Measurements from ENCODE around the gene C17orf107.
A peak's percentile ranks its signal among the peaks of the same experiment; 100 is the strongest.
"Not testable (repeated sequence)": the region's sequence is repeated elsewhere in the genome, so short reads cannot be mapped to it uniquely, and the experiment has no call there.

Gene C17orf107

GRCh38 chr17:4899341-4900230 is at the start of gene C17orf107:
C17orf107 (plus strand) TSS chr17:4899536; CDS start chr17:4899763, 227 bp downstream.
- DNase-seq (ENCODE audit: extremely low spot score, insufficient read length, low read depth) (peak; percentile 70), FAIRE-seq (peak; percentile 67)

- FAIRE-seq (no peak), DNase-seq (ENCODE audit: extremely low spot score, insufficient read length, low read depth) (no peak)
These were observed 49.1 kb upstream of the C17orf107 start for GRCh38 chr17:4850246-4850645.

GRCh38 chr17:4851084-4851483 is 48.3 kb upstream of the C17orf107 start:
- no peak for FAIRE-seq
- DNase-seq (ENCODE audit: extremely low spot score, insufficient read length, low read depth) = no peak

- DNase-seq (ENCODE audit: extremely low spot score, insufficient read length, low read depth) = no peak
These were observed 46.6 kb upstream of the C17orf107 start for GRCh38 chr17:4852567-4853207.

GRCh38 chr17:4853208-4853671 is 46.1 kb upstream of the C17orf107 start:
- DNase-seq (ENCODE audit: extremely low spot score, insufficient read length, low read depth) (no peak), FAIRE-seq (no peak)

More at GRCh38 chr17:4852567-4853207, 46.6 kb upstream of the C17orf107 start:
- FAIRE-seq = no peak

GRCh38 chr17:4854111-4854681 is 45.1 kb upstream of the C17orf107 start:
- FAIRE-seq (no peak), DNase-seq (ENCODE audit: extremely low spot score, insufficient read length, low read depth) (no peak)

GRCh38 chr17:4856271-4856936 is 42.9 kb upstream of the C17orf107 start:
- FAIRE-seq (no peak), DNase-seq (ENCODE audit: extremely low spot score, insufficient read length, low read depth) (no peak)

- DNase-seq (ENCODE audit: extremely low spot score, insufficient read length, low read depth) = no peak
- FAIRE-seq = no peak
These were observed 42.4 kb upstream of the C17orf107 start for GRCh38 chr17:4856937-4857314.

- not testable (repeated sequence) for DNase-seq (ENCODE audit: extremely low spot score, insufficient read length, low read depth); FAIRE-seq
These were observed 42.0 kb upstream of the C17orf107 start for GRCh38 chr17:4857347-4857746.

- DNase-seq (ENCODE audit: extremely low spot score, insufficient read length, low read depth) = no peak
- no peak for FAIRE-seq
These were observed 41.1 kb upstream of the C17orf107 start for GRCh38 chr17:4858068-4858881.

- FAIRE-seq (no peak), DNase-seq (ENCODE audit: extremely low spot score, insufficient read length, low read depth) (no peak)
These were observed 40.5 kb upstream of the C17orf107 start for GRCh38 chr17:4858882-4859260.

- no peak for DNase-seq (ENCODE audit: extremely low spot score, insufficient read length, low read depth)
- FAIRE-seq = no peak
These were observed 39.3 kb upstream of the C17orf107 start for GRCh38 chr17:4859816-4860625.

- FAIRE-seq (no peak), DNase-seq (ENCODE audit: extremely low spot score, insufficient read length, low read depth) (no peak)
These were observed 38.7 kb upstream of the C17orf107 start for GRCh38 chr17:4860651-4861050.

GRCh38 chr17:4861052-4861451 is 38.3 kb upstream of the C17orf107 start:
- FAIRE-seq = no peak
- no peak for DNase-seq (ENCODE audit: extremely low spot score, insufficient read length, low read depth)

GRCh38 chr17:4862720-4863119 is 36.6 kb upstream of the C17orf107 start:
- DNase-seq (ENCODE audit: extremely low spot score, insufficient read length, low read depth) (no peak), FAIRE-seq (no peak)

GRCh38 chr17:4863321-4863720 is 36.0 kb upstream of the C17orf107 start:
- DNase-seq (ENCODE audit: extremely low spot score, insufficient read length, low read depth) = no peak
- no peak for FAIRE-seq

- not testable (repeated sequence) for DNase-seq (ENCODE audit: extremely low spot score, insufficient read length, low read depth); FAIRE-seq
These were observed 31.8 kb upstream of the C17orf107 start for GRCh38 chr17:4867535-4867934.
